ENCODE results near the gene GFI1. TPM values are rescaled to one million over a fixed set of nuclear protein-coding genes. Genes with fewer than 3 reads are reported as not detected.
A peak's percentile ranks its signal among the peaks of the same experiment; 100 is the strongest.

GFI1 gene
- total RNA-seq, 1 donor from 2014 or later = 0.11 TPM

DNA sequence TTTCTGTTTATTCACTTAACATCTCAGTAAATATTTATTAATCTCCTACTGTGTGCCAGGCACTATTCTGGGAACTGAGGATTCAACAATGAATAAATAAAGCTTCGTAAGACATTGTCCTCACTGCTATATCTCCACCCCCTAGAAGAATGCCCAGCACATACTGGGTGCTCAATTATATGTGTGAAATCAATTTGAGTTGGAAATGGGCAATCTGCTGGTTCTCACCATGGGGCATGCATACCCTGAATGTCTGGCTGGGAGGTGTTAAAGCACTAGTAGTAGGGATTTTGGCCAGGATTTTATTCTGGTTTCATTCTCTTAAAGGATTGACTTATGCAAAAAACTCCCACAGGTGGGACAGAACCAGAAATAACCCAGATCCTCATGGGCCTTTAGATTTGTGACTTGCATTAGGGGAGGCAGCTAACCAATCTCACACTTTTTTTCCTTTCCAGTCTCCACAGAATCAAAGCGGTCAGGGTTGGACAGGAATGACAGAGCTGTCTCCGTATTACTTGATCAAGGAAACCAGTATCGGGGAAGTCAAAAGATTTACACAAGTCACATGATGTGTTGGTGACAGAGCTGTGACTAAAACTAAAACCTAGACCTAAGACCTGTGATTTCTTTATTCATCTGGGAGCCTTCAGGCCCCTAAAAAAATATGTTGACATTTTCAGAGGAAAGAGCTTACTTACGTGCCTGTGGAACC lies 12.8 kb downstream of the GFI1 start:
- Mint-ChIP-seq H3K27me3 (ENCODE audit: unreplicated experiment) (peaks cover 81% of the 10 kb centered on the region), H3K4me1 (ENCODE audit: unreplicated experiment) (no peaks in the 10 kb centered on the region), H3K27ac (ENCODE audit: unreplicated experiment) (no peak overlapping the region), H3K9me3 (ENCODE audit: unreplicated experiment) (no peaks in the 10 kb centered on the region), H3K4me3 (ENCODE audit: unreplicated experiment) (no peak overlapping the region), H3K36me3 (ENCODE audit: unreplicated experiment) (no peaks in the 10 kb centered on the region)
- TF ChIP-seq, protein P1, sequence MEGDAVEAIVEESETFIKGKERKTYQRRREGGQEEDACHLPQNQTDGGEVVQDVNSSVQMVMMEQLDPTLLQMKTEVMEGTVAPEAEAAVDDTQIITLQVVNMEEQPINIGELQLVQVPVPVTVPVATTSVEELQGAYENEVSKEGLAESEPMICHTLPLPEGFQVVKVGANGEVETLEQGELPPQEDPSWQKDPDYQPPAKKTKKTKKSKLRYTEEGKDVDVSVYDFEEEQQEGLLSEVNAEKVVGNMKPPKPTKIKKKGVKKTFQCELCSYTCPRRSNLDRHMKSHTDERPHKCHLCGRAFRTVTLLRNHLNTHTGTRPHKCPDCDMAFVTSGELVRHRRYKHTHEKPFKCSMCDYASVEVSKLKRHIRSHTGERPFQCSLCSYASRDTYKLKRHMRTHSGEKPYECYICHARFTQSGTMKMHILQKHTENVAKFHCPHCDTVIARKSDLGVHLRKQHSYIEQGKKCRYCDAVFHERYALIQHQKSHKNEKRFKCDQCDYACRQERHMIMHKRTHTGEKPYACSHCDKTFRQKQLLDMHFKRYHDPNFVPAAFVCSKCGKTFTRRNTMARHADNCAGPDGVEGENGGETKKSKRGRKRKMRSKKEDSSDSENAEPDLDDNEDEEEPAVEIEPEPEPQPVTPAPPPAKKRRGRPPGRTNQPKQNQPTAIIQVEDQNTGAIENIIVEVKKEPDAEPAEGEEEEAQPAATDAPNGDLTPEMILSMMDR (IDR thresholded peaks at IDR 0.05) = no peak
- no peak for DNase-seq (ENCODE audit: extremely low spot score, unreplicated experiment)

- H3K27me3 Mint-ChIP-seq (ENCODE audit: unreplicated experiment) = peaks cover 66% of the 10 kb centered on the region
- TF ChIP-seq, protein P1 (IDR thresholded peaks at IDR 0.05) = no peak
- H3K27ac Mint-ChIP-seq (ENCODE audit: unreplicated experiment) = no peak overlapping the region
- no peak overlapping the region for H3K4me3 Mint-ChIP-seq (ENCODE audit: unreplicated experiment)
- no peaks in the 10 kb centered on the region for H3K4me1 Mint-ChIP-seq (ENCODE audit: unreplicated experiment)
- peak; percentile 6 for DNase-seq (ENCODE audit: extremely low spot score, unreplicated experiment)
- H3K36me3 Mint-ChIP-seq (ENCODE audit: unreplicated experiment) = no peaks in the 10 kb centered on the region
- no peaks in the 10 kb centered on the region for H3K9me3 Mint-ChIP-seq (ENCODE audit: unreplicated experiment)
These were observed 16.5 kb downstream of the GFI1 start for GRCh38 chr1:92470216-92470615.

DNA sequence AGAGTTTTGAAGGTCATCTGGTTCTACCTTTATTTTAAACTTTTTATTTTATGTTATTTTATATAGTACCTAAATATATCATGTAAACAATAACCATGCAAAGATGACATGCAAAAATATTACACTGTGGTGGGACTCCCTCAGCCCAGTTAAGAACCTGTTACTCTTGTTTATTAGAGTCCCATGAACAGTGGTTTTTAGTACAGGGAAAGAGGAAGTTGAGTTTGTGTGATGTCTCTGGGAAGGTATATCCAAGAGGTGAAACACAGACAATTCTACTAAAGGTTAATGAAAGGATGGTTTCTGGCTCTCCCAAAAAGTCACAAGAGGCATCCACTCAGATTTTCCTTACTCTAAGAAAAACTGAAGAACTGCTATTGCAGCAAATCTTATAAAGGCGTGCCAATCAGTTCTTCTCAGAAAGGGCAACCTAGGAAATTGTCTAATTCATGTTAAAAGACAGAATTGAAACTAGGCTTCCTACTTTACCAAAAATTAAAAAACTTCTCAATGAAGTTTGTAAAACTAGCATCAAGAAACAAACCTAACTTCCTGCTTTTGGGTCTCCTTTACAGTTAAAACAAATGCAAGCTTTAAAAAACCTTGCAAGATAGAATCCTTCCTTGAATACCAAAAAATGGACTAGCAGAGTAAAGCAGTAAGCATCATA lies 19.9 kb downstream of the GFI1 start:
- Mint-ChIP-seq H3K36me3 (ENCODE audit: unreplicated experiment) (no peaks in the 10 kb centered on the region), H3K4me3 (ENCODE audit: unreplicated experiment) (no peak overlapping the region), H3K27ac (ENCODE audit: unreplicated experiment) (no peak overlapping the region), H3K9me3 (ENCODE audit: unreplicated experiment) (no peaks in the 10 kb centered on the region), H3K4me1 (ENCODE audit: unreplicated experiment) (no peaks in the 10 kb centered on the region), H3K27me3 (ENCODE audit: unreplicated experiment) (peaks cover 52% of the 10 kb centered on the region)
- TF ChIP-seq, protein P1 (IDR thresholded peaks at IDR 0.05) = no peak
- DNase-seq (ENCODE audit: extremely low spot score, unreplicated experiment) = no peak

DNA sequence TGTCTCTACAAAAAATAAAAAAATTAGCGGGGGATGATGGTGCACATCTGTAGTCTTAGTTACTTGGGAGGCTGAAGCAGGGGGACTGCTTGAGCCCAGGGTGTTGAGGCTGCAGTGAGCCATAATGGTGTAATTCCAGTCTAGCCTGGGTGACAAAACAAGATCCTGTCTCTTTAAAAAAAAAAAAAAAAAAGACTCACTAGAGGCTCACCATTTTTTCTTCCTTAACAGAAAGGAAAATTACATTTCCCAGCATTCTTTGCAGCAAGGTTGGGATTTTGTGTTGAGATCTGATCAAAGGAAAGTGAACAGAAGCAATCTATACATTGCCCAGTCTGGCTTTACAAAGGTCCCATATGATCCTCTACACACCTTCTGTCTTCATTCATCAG lies 21.5 kb downstream of the GFI1 start:
- Mint-ChIP-seq H3K4me1 (ENCODE audit: unreplicated experiment) (no peaks in the 10 kb centered on the region), H3K27me3 (ENCODE audit: unreplicated experiment) (peaks cover 47% of the 10 kb centered on the region), H3K4me3 (ENCODE audit: unreplicated experiment) (no peak overlapping the region), H3K27ac (ENCODE audit: unreplicated experiment) (no peak overlapping the region), H3K9me3 (ENCODE audit: unreplicated experiment) (no peaks in the 10 kb centered on the region), H3K36me3 (ENCODE audit: unreplicated experiment) (no peaks in the 10 kb centered on the region)
- no peak for DNase-seq (ENCODE audit: extremely low spot score, unreplicated experiment)
- TF ChIP-seq, protein P1 (IDR thresholded peaks at IDR 0.05) = no peak

DNA sequence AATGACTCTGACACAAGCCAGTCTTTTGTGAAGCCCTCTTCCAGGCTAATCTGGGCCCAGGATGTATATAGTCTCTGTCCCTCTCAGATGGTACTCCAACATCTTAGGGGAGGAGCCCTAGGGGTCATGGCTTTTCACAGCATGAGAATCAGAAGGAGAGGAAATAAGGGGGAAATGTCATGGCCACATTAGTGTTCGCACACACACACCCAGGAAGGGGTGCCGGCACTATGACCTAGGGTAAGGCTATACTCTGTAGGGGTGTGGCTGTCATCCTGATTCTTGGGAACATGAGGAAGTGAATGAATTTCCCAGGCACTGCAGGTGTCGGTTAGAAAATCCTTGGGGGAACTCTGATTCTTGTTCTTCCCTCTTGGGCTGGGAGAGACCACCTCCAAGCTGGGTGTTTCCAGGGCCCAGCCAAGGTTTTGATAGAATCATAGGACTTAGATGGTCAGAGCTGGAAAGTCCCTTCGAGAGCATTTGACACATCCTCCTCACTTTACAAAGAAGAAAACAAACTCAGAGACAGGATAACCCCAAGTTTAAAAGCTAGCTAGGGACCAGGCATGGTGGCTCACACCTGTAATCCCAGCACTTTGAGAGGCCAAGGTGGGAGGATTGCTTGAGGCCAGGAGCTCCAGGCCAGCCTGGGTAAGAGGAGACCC lies 22.0 kb downstream of the GFI1 start:
- Mint-ChIP-seq H3K27me3 (ENCODE audit: unreplicated experiment) (peaks cover 46% of the 10 kb centered on the region), H3K36me3 (ENCODE audit: unreplicated experiment) (no peaks in the 10 kb centered on the region)

More for the DNA sequence above, 22.0 kb downstream of the GFI1 start:
- no peak overlapping the region for H3K4me3 Mint-ChIP-seq (ENCODE audit: unreplicated experiment)
- H3K9me3 Mint-ChIP-seq (ENCODE audit: unreplicated experiment) = no peaks in the 10 kb centered on the region
- no peaks in the 10 kb centered on the region for H3K4me1 Mint-ChIP-seq (ENCODE audit: unreplicated experiment)
- TF ChIP-seq, protein P1 (IDR thresholded peaks at IDR 0.05) = no peak
- no peak overlapping the region for H3K27ac Mint-ChIP-seq (ENCODE audit: unreplicated experiment)
- DNase-seq (ENCODE audit: extremely low spot score, unreplicated experiment) = peak; percentile 46

All from osteocyte (in vitro differentiated cells).